G401.6 (cell line): Measurements from ENCODE around the gene DNAJB9.

ENCODE experiments used
- FAIRE-seq: peaks from 2 replicates; lab custom pipeline; 2012; peaks lifted over from hg19 to GRCh38; lab: Jason Lieb, UNC

The DNAJB9 gene

DNA sequence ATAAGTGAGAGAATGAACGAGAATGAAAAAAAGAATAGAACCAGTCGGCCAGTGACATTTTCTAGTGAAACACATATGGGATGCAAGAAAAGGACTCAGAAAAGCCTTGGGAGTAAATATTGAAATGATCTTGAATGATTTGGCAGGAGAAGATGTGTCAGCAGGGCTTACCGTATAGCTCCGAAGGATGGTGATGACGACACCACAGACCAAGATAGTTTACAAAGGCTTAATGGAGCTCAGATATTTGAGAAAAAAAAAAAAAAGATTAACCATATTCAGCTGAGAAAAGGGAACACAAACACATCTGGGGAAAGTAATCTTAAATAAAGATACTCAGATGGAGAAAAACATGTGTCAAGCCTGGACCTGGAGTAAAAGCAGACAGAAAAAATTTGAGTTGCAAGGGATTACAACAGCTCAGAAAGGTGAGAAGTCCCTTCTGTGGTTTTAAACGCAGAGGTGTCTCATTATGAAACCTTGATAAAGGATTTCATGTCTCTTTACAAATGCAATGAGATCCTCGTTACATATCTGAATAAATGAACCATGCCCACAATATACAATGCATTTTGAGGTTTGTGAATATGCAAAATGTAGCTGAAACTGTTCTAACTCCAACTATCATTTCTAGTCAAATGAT is 36.0 kb downstream of the DNAJB9 start:
- no peak for FAIRE-seq

DNA sequence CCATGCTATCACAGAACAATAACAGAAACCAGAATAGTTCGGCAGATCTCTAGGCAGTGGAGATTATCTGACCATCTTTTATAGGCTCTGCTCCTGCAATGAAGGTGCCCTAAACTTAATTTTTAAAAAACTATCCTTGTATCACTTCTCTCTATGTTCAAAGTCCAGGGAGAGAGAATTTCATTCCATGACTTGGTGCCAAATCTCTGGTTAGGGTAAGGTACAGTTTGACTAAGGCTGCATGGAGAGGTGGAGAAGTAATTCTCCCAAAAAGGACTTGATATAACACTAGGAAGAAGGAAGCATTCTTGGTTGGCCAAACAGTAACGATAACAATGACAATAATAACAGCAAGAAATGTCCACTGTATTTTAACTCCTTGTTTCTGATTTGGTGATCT is 40.0 kb downstream of the DNAJB9 start:
- no peak for FAIRE-seq

DNA sequence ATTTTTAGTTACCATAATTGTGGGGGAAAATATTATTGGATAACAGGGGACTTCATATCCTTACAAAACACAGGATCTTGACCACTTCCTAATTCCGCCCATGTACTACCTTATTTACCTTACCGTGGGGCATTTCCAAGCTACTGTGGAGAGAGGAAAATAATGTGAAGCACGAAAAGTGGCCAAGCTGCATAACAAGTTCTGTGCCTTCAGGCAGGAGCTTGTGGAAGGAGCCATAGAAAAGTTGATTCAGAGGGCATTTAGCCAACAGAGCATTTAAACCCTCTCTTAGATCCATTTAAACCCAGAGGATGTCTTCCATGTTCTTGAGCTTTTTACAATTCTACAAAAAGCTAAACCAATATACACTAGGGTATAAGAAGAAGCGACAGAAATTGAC is 41.6 kb downstream of the DNAJB9 start:
- FAIRE-seq = no peak

DNA sequence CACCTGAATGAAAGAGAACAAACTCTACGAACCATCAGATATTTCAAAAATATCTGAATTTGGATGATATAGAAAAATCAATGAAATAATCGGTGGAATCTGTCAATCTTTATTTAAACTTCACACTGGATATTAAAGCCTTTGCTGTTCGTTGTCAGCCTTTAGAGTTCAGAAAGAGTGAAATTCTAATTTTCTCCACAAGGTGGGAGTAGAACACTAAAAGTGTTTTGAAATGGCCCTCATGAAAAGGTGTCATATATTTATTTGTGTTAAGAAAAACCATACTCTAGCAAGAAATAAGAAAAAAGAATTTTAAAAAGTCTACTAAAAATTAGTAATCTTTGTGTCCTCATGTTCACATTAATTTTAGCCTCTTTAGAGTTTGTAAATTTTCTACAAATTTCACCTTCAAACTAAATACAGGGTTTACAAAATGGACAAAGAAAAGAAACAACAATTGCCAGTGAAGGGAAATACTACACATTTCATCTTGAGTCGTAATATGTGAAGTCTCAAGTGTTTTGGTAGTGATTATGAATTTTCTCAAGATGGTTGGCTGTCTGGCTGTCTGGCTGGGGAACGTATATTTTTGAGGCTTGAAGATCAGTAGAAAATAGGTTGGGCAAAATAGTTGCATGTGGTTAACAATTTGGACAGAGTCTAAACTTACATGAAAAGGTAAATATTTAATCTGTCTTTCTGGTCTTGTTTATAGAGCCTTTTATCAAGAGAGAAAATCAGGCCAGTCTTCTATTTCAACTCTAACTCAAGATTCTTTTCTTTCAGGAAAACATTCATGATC is 43.7 kb downstream of the DNAJB9 start:
- FAIRE-seq = peak; percentile 96

DNA sequence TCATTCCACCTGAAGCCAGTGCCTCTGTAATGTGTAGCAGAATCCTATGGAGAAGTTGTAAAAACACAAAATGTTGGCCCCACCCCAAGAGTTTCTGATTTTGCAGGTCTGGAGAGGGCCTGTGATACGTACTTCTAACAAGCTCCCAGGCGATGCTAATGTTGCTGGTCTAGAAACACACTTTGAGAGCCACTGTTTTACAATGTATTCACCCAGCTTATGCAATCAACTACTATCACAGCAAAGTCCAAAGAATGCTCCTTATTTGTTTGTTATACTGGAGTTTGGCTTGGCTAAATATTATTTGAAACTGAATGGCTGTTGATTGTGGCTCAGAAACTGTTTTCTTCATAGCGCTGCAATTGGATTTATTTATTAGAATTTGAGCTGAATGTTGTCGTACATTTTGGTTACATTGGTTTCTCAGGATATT is 44.3 kb downstream of the DNAJB9 start:
- no peak for FAIRE-seq

DNA sequence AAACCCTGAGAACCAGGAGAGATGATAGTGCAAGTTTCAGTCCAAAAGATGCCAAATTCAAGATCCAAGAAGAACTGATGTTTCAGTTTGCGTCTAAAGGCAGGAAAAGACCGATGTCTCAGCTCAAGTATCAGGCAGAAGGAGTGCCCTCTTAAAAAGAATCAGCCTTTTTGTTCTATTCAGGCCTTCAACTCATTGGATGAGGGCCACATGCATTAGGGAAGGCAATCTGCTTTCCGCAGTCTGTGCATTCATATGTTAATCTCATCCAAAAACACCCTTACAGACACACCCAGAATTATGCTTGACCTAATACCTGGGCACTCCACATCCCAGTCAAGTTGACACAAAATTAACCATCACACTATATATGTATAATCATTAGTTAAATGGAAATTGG is 45.2 kb downstream of the DNAJB9 start:
- FAIRE-seq = no peak

DNA sequence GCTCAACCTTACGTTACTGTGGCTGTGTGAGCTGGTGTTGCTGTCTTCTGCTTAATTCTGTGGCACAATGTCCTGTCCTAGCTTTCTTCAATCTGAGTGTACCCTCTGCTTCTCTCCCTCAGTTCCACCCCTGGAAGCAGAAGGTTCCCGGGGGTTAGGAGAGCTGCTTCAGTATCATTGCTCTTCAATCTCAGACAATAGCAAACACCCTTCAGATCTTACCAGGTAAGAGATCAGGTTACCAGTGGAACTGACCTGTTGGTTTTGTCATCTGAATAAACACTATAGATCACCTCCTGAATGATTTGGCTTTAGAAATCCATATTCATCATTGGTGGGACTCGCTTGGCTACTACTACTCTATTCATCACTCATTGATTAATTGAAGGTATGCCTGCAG is 48.4 kb downstream of the DNAJB9 start:
- no peak for FAIRE-seq

DNA sequence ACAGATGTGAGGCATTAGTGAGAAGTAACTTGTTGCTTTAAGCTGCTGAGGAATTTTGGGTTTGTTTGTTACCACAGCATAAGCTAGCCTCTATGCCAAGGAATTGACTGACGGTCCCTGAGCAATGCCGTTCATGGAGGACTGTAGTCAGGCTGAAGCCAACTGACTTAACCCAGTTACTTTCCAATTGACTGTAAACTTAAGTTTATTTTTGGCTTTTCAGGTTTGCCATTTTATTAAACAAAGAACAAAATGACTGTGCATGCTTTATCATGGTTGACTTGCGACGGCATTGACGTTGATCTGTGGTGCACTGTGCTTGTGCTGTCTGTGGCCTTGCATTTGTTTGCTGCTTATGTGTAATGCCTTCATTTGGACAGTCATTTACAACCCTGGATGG is 53.5 kb downstream of the DNAJB9 start:
- FAIRE-seq = no peak
